Measurements from ENCODE around the gene PWWP2B.

DNA sequence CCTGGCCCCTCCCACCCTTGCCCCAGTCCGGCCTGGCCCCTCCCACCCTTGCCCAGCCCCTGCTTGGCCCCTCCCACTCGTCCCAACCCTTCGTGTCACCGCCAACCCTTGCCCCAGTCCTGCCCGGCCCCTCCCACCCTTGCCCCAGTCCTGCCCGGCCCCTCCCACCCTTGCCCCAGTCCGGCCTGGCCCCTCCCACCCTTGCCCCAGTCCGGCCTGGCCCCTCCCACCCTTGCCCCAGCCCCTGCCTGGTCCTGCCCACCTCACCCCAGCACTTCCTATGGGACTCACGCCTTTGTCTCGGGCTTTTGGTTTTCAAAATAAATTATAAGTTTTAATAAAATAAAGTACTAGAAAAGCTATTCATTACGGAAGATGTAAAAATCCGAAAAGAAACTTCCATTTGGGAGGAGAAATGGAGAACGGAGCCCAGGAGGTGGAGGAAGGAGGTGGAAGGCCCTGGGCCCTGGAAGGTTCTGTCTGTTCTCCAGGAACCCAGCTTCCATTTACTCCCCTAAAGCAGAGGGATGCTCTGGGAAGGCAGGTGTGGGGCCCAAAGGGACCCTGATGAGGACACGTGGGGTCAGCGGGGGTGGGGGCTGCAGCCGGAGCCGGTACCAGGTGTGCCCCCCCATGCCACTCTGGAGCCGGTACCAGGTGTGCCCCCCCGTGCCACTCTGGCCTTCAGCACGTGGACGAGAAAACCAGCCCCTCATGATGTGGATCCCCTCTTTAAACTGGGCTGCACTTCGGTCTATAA lies 52.2 kb downstream of the PWWP2B start:
- TF ChIP-seq, protein P1, sequence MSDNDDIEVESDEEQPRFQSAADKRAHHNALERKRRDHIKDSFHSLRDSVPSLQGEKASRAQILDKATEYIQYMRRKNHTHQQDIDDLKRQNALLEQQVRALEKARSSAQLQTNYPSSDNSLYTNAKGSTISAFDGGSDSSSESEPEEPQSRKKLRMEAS (IDR thresholded peaks at IDR 0.05) = no peak
- TF ChIP-seq, protein P2, sequence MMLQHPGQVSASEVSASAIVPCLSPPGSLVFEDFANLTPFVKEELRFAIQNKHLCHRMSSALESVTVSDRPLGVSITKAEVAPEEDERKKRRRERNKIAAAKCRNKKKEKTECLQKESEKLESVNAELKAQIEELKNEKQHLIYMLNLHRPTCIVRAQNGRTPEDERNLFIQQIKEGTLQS (IDR thresholded peaks at IDR 0.05; ENCODE audit: insufficient read depth, low read depth, low read length) = no peak
- TF ChIP-seq, protein P3, sequence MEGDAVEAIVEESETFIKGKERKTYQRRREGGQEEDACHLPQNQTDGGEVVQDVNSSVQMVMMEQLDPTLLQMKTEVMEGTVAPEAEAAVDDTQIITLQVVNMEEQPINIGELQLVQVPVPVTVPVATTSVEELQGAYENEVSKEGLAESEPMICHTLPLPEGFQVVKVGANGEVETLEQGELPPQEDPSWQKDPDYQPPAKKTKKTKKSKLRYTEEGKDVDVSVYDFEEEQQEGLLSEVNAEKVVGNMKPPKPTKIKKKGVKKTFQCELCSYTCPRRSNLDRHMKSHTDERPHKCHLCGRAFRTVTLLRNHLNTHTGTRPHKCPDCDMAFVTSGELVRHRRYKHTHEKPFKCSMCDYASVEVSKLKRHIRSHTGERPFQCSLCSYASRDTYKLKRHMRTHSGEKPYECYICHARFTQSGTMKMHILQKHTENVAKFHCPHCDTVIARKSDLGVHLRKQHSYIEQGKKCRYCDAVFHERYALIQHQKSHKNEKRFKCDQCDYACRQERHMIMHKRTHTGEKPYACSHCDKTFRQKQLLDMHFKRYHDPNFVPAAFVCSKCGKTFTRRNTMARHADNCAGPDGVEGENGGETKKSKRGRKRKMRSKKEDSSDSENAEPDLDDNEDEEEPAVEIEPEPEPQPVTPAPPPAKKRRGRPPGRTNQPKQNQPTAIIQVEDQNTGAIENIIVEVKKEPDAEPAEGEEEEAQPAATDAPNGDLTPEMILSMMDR (IDR thresholded peaks at IDR 0.05; ENCODE audit: control extremely low read depth in 1 of 3, insufficient read depth in 1 of 3, low read depth in 1 of 3, low read length in 3 of 3) = no peak

Data from H1 (cell line).